ENCODE measurements around the gene NUDT1. TPM values are rescaled to one million over a fixed set of nuclear protein-coding genes. Genes with fewer than 3 reads are reported as not detected.

Gene NUDT1
- total RNA-seq, 2 experiments from 2014 or later = 88.4 to 117 TPM

GRCh38 chr7:2212906-2213305 lies 29.1 kb upstream of the NUDT1 start:
- no TSS peak for BruUV-seq (replicated peaks)
- TF ChIP-seq CTCF (conservative IDR thresholded peaks at IDR 0.05; ENCODE audit: low read length) = no peak
- H3K27ac ChIP-seq (ENCODE audit: low read depth, low read length, poor library complexity, severe bottlenecking) = no peak overlapping the region
- no peaks in the 10 kb centered on the region for H3K79me2 ChIP-seq (ENCODE audit: insufficient read depth, low read depth, low read length)
- intact Hi-C loops (cut with micrococcal nuclease; ENCODE audit: unreplicated experiment) = no loop called here
- H3K9me3 ChIP-seq (ENCODE audit: low read length) = no peaks in the 10 kb centered on the region
- no peaks in the 10 kb centered on the region for H4K20me1 ChIP-seq (ENCODE audit: insufficient read depth, low read length)
- DNase-seq (ENCODE audit: low spot score) = no peak
- H3K4me1 ChIP-seq (ENCODE audit: insufficient read depth, low read length, poor library complexity, severe bottlenecking) = no peaks in the 10 kb centered on the region
- POLR2A ChIA-PET = no interaction called here
- H2AFZ ChIP-seq (ENCODE audit: low read length) = no peak overlapping the region
- peaks cover 89% of the 10 kb centered on the region for H3K36me3 ChIP-seq (ENCODE audit: insufficient read depth, low read length)
- H3K4me2 ChIP-seq (ENCODE audit: low read length) = no peak overlapping the region
- H3K4me3 ChIP-seq (ENCODE audit: low read depth, low read length, poor library complexity, severe bottlenecking) = no peak overlapping the region
- no peaks in the 10 kb centered on the region for H3K9me2 ChIP-seq (ENCODE audit: insufficient read depth, low read length)
- CTCF ChIA-PET (ENCODE audit: unreplicated experiment) = no interaction called here

GRCh38 chr7:2213551-2214215 lies 28.3 kb upstream of the NUDT1 start:
- BruUV-seq (replicated peaks) = no TSS peak
- Histone ChIP-seq H3K27ac (ENCODE audit: low read depth, low read length, poor library complexity, severe bottlenecking) (no peak overlapping the region), H3K36me3 (ENCODE audit: insufficient read depth, low read length) (peaks cover 89% of the 10 kb centered on the region)

GRCh38 chr7:2214636-2215035 lies 27.4 kb upstream of the NUDT1 start:
- ChIA-PET POLR2A (no interaction called here), CTCF (ENCODE audit: unreplicated experiment) (no interaction called here)
- TF ChIP-seq EZH2phosphoT487 (IDR thresholded peaks at IDR 0.05; ENCODE audit: borderline replicate concordance, low read depth, low read length) = no peak
- no peak for TF ChIP-seq CTCF (conservative IDR thresholded peaks at IDR 0.05; ENCODE audit: low read length)
- Histone ChIP-seq H3K27ac (ENCODE audit: low read depth, low read length, poor library complexity, severe bottlenecking) (no peak overlapping the region), H4K20me1 (ENCODE audit: insufficient read depth, low read length) (no peaks in the 10 kb centered on the region), H3K9me2 (ENCODE audit: insufficient read depth, low read length) (no peaks in the 10 kb centered on the region), H3K9me3 (ENCODE audit: low read length) (no peaks in the 10 kb centered on the region), H3K4me3 (ENCODE audit: low read depth, low read length, poor library complexity, severe bottlenecking) (no peak overlapping the region), H3K36me3 (ENCODE audit: insufficient read depth, low read length) (peaks cover 86% of the 10 kb centered on the region), H3K79me2 (ENCODE audit: insufficient read depth, low read depth, low read length) (no peaks in the 10 kb centered on the region), H3K4me2 (ENCODE audit: low read length) (no peak overlapping the region), H3K4me1 (ENCODE audit: insufficient read depth, low read length, poor library complexity, severe bottlenecking) (no peaks in the 10 kb centered on the region), H2AFZ (ENCODE audit: low read length) (no peak overlapping the region)
- DNase-seq (ENCODE audit: low spot score) = no peak
- intact Hi-C loops (cut with micrococcal nuclease; ENCODE audit: unreplicated experiment) = no loop called here
- no TSS peak for BruUV-seq (replicated peaks)

More at GRCh38 chr7:2213551-2214215, 28.3 kb upstream of the NUDT1 start:
- Histone ChIP-seq H3K4me2 (ENCODE audit: low read length) (no peak overlapping the region), H3K4me3 (ENCODE audit: low read depth, low read length, poor library complexity, severe bottlenecking) (no peak overlapping the region), H3K9me3 (ENCODE audit: low read length) (no peaks in the 10 kb centered on the region), H4K20me1 (ENCODE audit: insufficient read depth, low read length) (no peaks in the 10 kb centered on the region), H3K9me2 (ENCODE audit: insufficient read depth, low read length) (no peaks in the 10 kb centered on the region), H3K4me1 (ENCODE audit: insufficient read depth, low read length, poor library complexity, severe bottlenecking) (no peaks in the 10 kb centered on the region), H2AFZ (ENCODE audit: low read length) (no peak overlapping the region), H3K79me2 (ENCODE audit: insufficient read depth, low read depth, low read length) (no peaks in the 10 kb centered on the region)
- TF ChIP-seq EZH2phosphoT487 (IDR thresholded peaks at IDR 0.05; ENCODE audit: borderline replicate concordance, low read depth, low read length) (no peak), CTCF (conservative IDR thresholded peaks at IDR 0.05; ENCODE audit: low read length) (no peak)
- CTCF ChIA-PET (ENCODE audit: unreplicated experiment) = no interaction called here
- intact Hi-C loops (cut with micrococcal nuclease; ENCODE audit: unreplicated experiment) = no loop called here
- POLR2A ChIA-PET = no interaction called here
- DNase-seq (ENCODE audit: low spot score) = no peak
